ENCODE results near the gene IPO7. TPM values are rescaled to one million over a fixed set of nuclear protein-coding genes. Genes with fewer than 3 reads are reported as not detected.
"Not testable (repeated sequence)": the region's sequence is repeated elsewhere in the genome, so short reads cannot be mapped to it uniquely, and the experiment has no call there.

The IPO7 gene
- total RNA-seq, 4 donors from 2014 or later: 32.4 to 79.9 (median 54.3) TPM

DNA sequence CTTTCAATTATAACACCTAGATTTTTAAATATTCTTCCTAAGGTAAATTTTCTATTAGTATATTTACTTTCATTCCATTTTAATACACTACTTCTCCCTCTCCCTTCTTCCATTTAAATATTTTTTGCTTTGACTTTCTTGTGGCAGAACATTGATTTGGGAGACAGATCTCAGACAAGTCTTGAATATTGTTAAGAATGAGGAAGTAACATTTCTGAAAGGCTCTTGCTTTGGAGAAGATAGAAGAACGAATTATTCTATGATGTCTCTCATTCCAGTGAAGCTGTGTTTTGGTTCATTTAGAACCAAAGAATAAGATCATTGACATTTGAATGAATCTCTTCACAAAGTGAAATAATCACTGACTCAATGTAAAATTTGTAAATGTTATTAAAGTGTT lies 2.4 kb downstream of the IPO7 start:
- TF ChIP-seq POLR2A (IDR thresholded peaks at IDR 0.05): no peak
- TF ChIP-seq, protein P1, sequence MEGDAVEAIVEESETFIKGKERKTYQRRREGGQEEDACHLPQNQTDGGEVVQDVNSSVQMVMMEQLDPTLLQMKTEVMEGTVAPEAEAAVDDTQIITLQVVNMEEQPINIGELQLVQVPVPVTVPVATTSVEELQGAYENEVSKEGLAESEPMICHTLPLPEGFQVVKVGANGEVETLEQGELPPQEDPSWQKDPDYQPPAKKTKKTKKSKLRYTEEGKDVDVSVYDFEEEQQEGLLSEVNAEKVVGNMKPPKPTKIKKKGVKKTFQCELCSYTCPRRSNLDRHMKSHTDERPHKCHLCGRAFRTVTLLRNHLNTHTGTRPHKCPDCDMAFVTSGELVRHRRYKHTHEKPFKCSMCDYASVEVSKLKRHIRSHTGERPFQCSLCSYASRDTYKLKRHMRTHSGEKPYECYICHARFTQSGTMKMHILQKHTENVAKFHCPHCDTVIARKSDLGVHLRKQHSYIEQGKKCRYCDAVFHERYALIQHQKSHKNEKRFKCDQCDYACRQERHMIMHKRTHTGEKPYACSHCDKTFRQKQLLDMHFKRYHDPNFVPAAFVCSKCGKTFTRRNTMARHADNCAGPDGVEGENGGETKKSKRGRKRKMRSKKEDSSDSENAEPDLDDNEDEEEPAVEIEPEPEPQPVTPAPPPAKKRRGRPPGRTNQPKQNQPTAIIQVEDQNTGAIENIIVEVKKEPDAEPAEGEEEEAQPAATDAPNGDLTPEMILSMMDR (IDR thresholded peaks at IDR 0.05): no peak

GRCh38 chr11:9396310-9396709 lies 11.9 kb downstream of the IPO7 start:
- DNase-seq: no peak
- H3K4me3 ChIP-seq: no peak overlapping the region
- H3K27ac ChIP-seq: no peak overlapping the region
- H3K27me3 ChIP-seq: no peaks in the 10 kb centered on the region
- no peaks in the 10 kb centered on the region for H3K36me3 ChIP-seq
- peaks cover 0 to 5% (median 0%) of the 10 kb centered on the region in 4 donors for H3K4me1 ChIP-seq
- H3K9me3 ChIP-seq: no peaks in the 10 kb centered on the region
- TF ChIP-seq, protein P1 (IDR thresholded peaks at IDR 0.05): no peak
- no peak for TF ChIP-seq POLR2A (IDR thresholded peaks at IDR 0.05)

More for the DNA sequence above, 2.4 kb downstream of the IPO7 start:
- DNase-seq: no peak
- Histone ChIP-seq H3K4me1 (peaks cover 0 to 26% (median 3%) of the 10 kb centered on the region in 4 donors), H3K4me3 (no peak overlapping the region), H3K27me3 (no peaks in the 10 kb centered on the region), H3K36me3 (no peaks in the 10 kb centered on the region), H3K9me3 (no peaks in the 10 kb centered on the region), H3K27ac (no peak overlapping the region)

DNA sequence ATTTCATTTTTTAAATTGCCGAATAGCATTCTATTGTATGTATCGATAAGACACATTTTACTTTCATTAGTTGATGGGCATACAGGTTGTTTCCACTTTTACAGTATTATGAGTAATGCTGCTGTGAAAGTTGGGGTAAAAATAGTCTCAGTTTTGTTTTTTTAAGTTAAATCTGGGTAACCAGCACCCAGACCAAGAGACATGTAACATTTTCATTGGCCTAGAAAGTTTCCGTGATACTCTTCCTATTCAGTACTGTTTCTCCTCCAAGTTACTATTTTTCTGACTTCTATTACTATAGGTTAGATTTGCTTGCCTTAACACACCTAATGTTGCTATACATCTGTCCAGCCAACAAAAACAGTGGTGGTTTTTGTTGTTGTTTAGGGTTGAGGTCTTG lies 12.3 kb downstream of the IPO7 start:
- TF ChIP-seq, protein P1 (IDR thresholded peaks at IDR 0.05): no peak
- TF ChIP-seq POLR2A (IDR thresholded peaks at IDR 0.05): no peak
- H3K4me1 ChIP-seq: peaks cover 0 to 5% (median 0%) of the 10 kb centered on the region in 4 donors
- H3K36me3 ChIP-seq: no peaks in the 10 kb centered on the region
- no peak overlapping the region for H3K27ac ChIP-seq
- DNase-seq: no peak
- H3K27me3 ChIP-seq: no peaks in the 10 kb centered on the region
- no peaks in the 10 kb centered on the region for H3K9me3 ChIP-seq
- no peak overlapping the region for H3K4me3 ChIP-seq

DNA sequence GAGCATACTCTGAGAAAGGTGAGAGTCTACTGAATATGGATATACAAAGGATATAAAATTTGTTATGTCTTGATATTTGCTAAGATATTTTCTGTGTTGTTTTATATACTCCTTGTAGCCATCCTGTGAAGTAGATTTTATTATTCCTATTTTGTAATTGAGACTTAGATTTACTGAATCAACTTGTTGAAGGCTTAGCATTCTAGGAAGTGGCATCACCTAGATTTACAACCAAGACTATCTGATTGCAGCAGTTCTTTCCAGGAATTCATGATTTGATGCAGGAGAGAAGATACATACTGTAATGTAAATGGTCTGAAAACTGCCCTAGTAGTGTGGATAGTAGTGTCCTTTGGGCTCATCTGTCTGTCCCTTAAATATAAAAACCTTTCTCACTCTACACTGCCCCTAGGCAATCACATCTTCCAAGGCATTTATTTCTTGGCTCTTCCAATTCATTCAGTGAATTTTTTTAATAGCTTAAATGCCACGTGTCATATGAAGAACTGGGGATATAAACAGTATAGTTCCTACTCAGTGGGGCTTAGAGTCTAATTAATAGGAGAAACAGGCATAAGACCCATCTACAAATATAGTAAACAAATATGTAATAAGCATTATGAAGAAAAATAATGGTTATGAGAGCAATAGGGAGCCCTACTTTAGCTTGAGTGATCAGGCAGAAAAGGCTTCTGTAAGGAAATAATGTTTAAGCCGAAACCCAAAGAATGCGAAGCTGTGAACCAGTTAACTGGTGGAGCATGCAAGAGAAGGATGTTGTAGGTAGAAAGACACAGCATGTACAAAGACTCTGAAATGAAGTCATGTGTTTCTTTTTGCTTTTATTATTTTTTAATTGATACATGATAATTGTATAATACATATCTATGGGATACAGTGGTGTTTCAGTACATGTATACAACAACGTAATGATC lies 13.6 kb downstream of the IPO7 start:
- Histone ChIP-seq H3K9me3 (no peaks in the 10 kb centered on the region), H3K4me1 (peaks cover 0 to 1% (median 0%) of the 10 kb centered on the region in 4 donors), H3K27ac (no peak overlapping the region), H3K4me3 (no peak overlapping the region), H3K36me3 (no peaks in the 10 kb centered on the region), H3K27me3 (no peaks in the 10 kb centered on the region)
- no peak for TF ChIP-seq POLR2A (IDR thresholded peaks at IDR 0.05)
- TF ChIP-seq, protein P1 (IDR thresholded peaks at IDR 0.05): no peak
- DNase-seq: no peak

DNA sequence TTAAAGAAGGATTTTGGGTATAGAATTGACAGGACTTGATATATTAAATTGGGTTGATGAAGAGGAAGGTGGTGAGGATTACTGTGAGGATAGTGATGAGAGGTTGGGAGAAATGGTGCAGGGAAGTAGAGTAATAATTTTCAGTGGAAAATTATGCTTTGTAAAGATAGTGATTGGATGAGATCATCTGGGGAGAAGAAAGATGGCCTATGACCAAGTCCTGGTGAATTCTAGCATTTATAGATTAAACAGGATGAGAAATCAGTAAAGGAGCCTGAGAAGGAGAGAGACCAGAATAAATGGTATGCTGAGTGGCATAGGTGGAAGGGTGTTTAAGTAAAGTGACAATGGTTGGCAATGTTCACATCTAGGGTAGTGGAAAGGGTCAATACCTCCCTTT lies 15.0 kb downstream of the IPO7 start:
- H3K4me1 ChIP-seq: no peaks in the 10 kb centered on the region
- no peak for DNase-seq
- no peak overlapping the region for H3K4me3 ChIP-seq
- H3K36me3 ChIP-seq: no peaks in the 10 kb centered on the region
- TF ChIP-seq, protein P1 (IDR thresholded peaks at IDR 0.05): no peak
- TF ChIP-seq POLR2A (IDR thresholded peaks at IDR 0.05): no peak
- no peaks in the 10 kb centered on the region for H3K9me3 ChIP-seq
- H3K27ac ChIP-seq: no peak overlapping the region
- H3K27me3 ChIP-seq: no peaks in the 10 kb centered on the region

- not testable (repeated sequence) for DNase-seq, H3K4me3 ChIP-seq, H3K9me3 ChIP-seq, H3K27ac ChIP-seq, H3K27me3 ChIP-seq, H3K4me1 ChIP-seq
- peaks cover 0 to 11% (median 0%) of the 10 kb centered on the region in 3 donors for H3K36me3 ChIP-seq
Measured at GRCh38 chr11:9401884-9402283, 17.4 kb downstream of the IPO7 start.
